HG03108 (cell line): ENCODE results near the gene NBPF8.
A peak's percentile ranks its signal among the peaks of the same experiment; 100 is the strongest.
"Not testable (repeated sequence)": the region's sequence is repeated elsewhere in the genome, so short reads cannot be mapped to it uniquely, and the experiment has no call there.

Source experiments
- ATAC-seq: cut with Tn5 transposase; IDR thresholded peaks from one replicate; pipeline ENCODE4 v1.9.1; 2021; ENCODE audit warnings: moderate library complexity; ENCODE audit not compliant: unreplicated experiment

Gene NBPF8

GRCh38 chr1:120414911-120415480, at the start of gene NBPF8:
NBPF8 (plus strand) TSS chr1:120415035; CDS start chr1:120436523, 21,488 bp downstream.
- ATAC-seq = peak; percentile 99

GRCh38 chr1:120367709-120368108, 47.1 kb upstream of the NBPF8 start:
- ATAC-seq = not testable (repeated sequence)

GRCh38 chr1:120386651-120387050, 28.2 kb upstream of the NBPF8 start:
- not testable (repeated sequence) for ATAC-seq

GRCh38 chr1:120388597-120389126, 26.2 kb upstream of the NBPF8 start:
- ATAC-seq = not testable (repeated sequence)

GRCh38 chr1:120391365-120391764, 23.5 kb upstream of the NBPF8 start:
- not testable (repeated sequence) for ATAC-seq

GRCh38 chr1:120393316-120394232, 21.3 kb upstream of the NBPF8 start:
- not testable (repeated sequence) for ATAC-seq

GRCh38 chr1:120405348-120405747, 9.5 kb upstream of the NBPF8 start:
- ATAC-seq = not testable (repeated sequence)

GRCh38 chr1:120414451-120414850, 384 bp upstream of the NBPF8 start:
- not testable (repeated sequence) for ATAC-seq

- not testable (repeated sequence) for ATAC-seq
Observed at GRCh38 chr1:120415492-120415961, 692 bp downstream of the NBPF8 start.

GRCh38 chr1:120425063-120425462, 10.2 kb downstream of the NBPF8 start:
- ATAC-seq = not testable (repeated sequence)

- not testable (repeated sequence) for ATAC-seq
Observed at GRCh38 chr1:120431626-120432025, 16.8 kb downstream of the NBPF8 start.

GRCh38 chr1:120433831-120434230, 19.0 kb downstream of the NBPF8 start:
- ATAC-seq = not testable (repeated sequence)

- ATAC-seq = not testable (repeated sequence)
Observed at GRCh38 chr1:120449124-120449523, 34.3 kb downstream of the NBPF8 start.
